Trophoblast cell (in vitro differentiated cells and primary cell): Measurements from ENCODE around the gene APPBP2.

Experiments
- DNase-seq, 2 donors: peaks; one replicate each; pipeline ENCODE4 v3.0.0-alpha.2; 2016
- H2AFZ ChIP-seq: 2 replicates; pipeline ENCODE4 v1.6.1; 2013; ENCODE audit warnings: low read length, moderate library complexity, mild to moderate bottlenecking; ENCODE audit not compliant: insufficient read depth, poor library complexity
- H2AK5ac ChIP-seq: 2 replicates; pipeline ENCODE4 v1.6.1; 2013; ENCODE audit warnings: mild to moderate bottlenecking, low read length
- H2BK120ac ChIP-seq: 2 replicates; pipeline ENCODE4 v1.6.1; 2013; ENCODE audit warnings: low read length, mild to moderate bottlenecking, moderate library complexity; ENCODE audit not compliant: insufficient read depth, poor library complexity
- H2BK12ac ChIP-seq: 2 replicates; pipeline ENCODE4 v1.6.1; 2013; ENCODE audit warnings: mild to moderate bottlenecking, low read length, moderate library complexity
- H2BK5ac ChIP-seq: 2 replicates; pipeline ENCODE4 v1.6.1; 2013; ENCODE audit warnings: low read length, low read depth, moderate library complexity, mild to moderate bottlenecking; ENCODE audit not compliant: poor library complexity
- H3K14ac ChIP-seq: 2 replicates; pipeline ENCODE4 v1.6.1; 2013; ENCODE audit warnings: mild to moderate bottlenecking, low read length
- H3K18ac ChIP-seq: 2 replicates; pipeline ENCODE4 v1.6.1; 2013; ENCODE audit warnings: mild to moderate bottlenecking, low read length
- H3K23ac ChIP-seq: 2 replicates; pipeline ENCODE4 v1.6.1; 2013; ENCODE audit warnings: low read length
- H3K27ac ChIP-seq: 2 replicates; pipeline ENCODE4 v1.5.1; 2013; ENCODE audit warnings: low read depth, mild to moderate bottlenecking, inconsistent platforms, low read length, moderate library complexity
- H3K27me3 ChIP-seq: 2 replicates; pipeline ENCODE4 v1.6.1; 2013; ENCODE audit warnings: inconsistent platforms, mild to moderate bottlenecking, low read length, moderate library complexity; ENCODE audit not compliant: insufficient read depth
- H3K36me3 ChIP-seq, 2 experiments: 1 replicate in 1 of 2; 2 replicates in 1 of 2; pipeline ENCODE4 v1.6.1; 2013; ENCODE audit warnings: low read length in 2 of 2, mild to moderate bottlenecking in 2 of 2, moderate library complexity in 1 of 2; ENCODE audit not compliant: insufficient read depth in 2 of 2, control insufficient read depth in 1 of 2
- H3K4ac ChIP-seq: 2 replicates; pipeline ENCODE4 v1.6.1; 2013; ENCODE audit warnings: low read depth, mild to moderate bottlenecking, low read length, moderate library complexity
- H3K4me1 ChIP-seq, 2 experiments: 1 replicate in 1 of 2; 2 replicates in 1 of 2; pipeline ENCODE4 v1.6.1; 2013; ENCODE audit warnings: low read length in 2 of 2, mild to moderate bottlenecking in 2 of 2, moderate library complexity in 1 of 2; ENCODE audit not compliant: insufficient read depth in 2 of 2, control insufficient read depth in 1 of 2
- H3K4me2 ChIP-seq: 2 replicates; pipeline ENCODE4 v1.6.1; 2013; ENCODE audit warnings: inconsistent platforms, mild to moderate bottlenecking, low read length, moderate library complexity
- H3K4me3 ChIP-seq: 2 replicates; pipeline ENCODE4 v1.5.1; 2013; ENCODE audit warnings: mild to moderate bottlenecking, low read depth, low read length, inconsistent platforms
- H3K79me1 ChIP-seq: one replicate; pipeline ENCODE4 v1.6.1; 2013; ENCODE audit warnings: low read length
- H3K79me2 ChIP-seq: 2 replicates; pipeline ENCODE4 v1.6.1; 2013; ENCODE audit warnings: low read length, mild to moderate bottlenecking; ENCODE audit not compliant: control insufficient read depth, insufficient read depth, poor library complexity
- H3K9ac ChIP-seq: 2 replicates; pipeline ENCODE4 v1.6.1; 2013; ENCODE audit warnings: mild to moderate bottlenecking, low read length
- H3K9me3 ChIP-seq: 2 replicates; pipeline ENCODE4 v1.6.1; 2013; ENCODE audit warnings: low read depth, mild to moderate bottlenecking, control low read depth, inconsistent platforms, low read length; ENCODE audit not compliant: insufficient read depth
- H4K12ac ChIP-seq: 2 replicates; pipeline ENCODE4 v1.6.1; 2013; ENCODE audit warnings: low read depth, mild to moderate bottlenecking, low read length, moderate library complexity
- H4K8ac ChIP-seq: 2 replicates; pipeline ENCODE4 v1.6.1; 2013; ENCODE audit warnings: low read depth, mild to moderate bottlenecking, low read length, moderate library complexity
- H4K91ac ChIP-seq: one replicate; pipeline ENCODE4 v1.6.1; 2013; ENCODE audit warnings: low read depth, mild to moderate bottlenecking, low read length, moderate library complexity
- WGBS: extraction: QIAGEN DNeasy Blood & Tissue Kit; methylation state at CpG from one replicate; pipeline ENCODE4 v1.1.7; 2013; ENCODE audit warnings: missing lambda C conversion rate; ENCODE audit not compliant: insufficient read length, insufficient coverage; ENCODE audit errors: extremely low coverage; 5-methylcytosine and 5-hydroxymethylcytosine counted together

APPBP2 gene

GRCh38 chr17:60563743-60564142, 37.7 kb upstream of the APPBP2 start:
- no peak overlapping the region for H3K4ac ChIP-seq
- H2BK12ac ChIP-seq = peak overlapping the region; percentile 54
- DNase-seq = peak in 1 of 2 donors; percentile 35
- peaks cover 0 to 2% of the 10 kb centered on the region in 2 experiments for H3K4me1 ChIP-seq
- no peak overlapping the region for H4K8ac ChIP-seq
- H2AFZ ChIP-seq = no peak overlapping the region
- no peaks in the 10 kb centered on the region for H3K27me3 ChIP-seq
- H3K14ac ChIP-seq = no peak overlapping the region
- no peak overlapping the region for H3K23ac ChIP-seq
- WGBS = no CpG with 5 or more reads among the region's 2 CpGs
- no peak overlapping the region for H4K91ac ChIP-seq
- no peak overlapping the region for H2AK5ac ChIP-seq
- no peak overlapping the region for H4K12ac ChIP-seq
- no peak overlapping the region for H3K4me2 ChIP-seq
- H3K9me3 ChIP-seq = peaks cover 5% of the 10 kb centered on the region
- H3K79me2 ChIP-seq = peaks cover 2% of the 10 kb centered on the region
- H3K18ac ChIP-seq = no peak overlapping the region
- H3K4me3 ChIP-seq = no peak overlapping the region
- no peak overlapping the region for H2BK5ac ChIP-seq
- H3K36me3 ChIP-seq = no peaks in the 10 kb centered on the region
- H3K9ac ChIP-seq = no peak overlapping the region
- H3K27ac ChIP-seq = no peak overlapping the region
- H2BK120ac ChIP-seq = no peak overlapping the region
- H3K79me1 ChIP-seq = peaks cover 5% of the 10 kb centered on the region

DNA sequence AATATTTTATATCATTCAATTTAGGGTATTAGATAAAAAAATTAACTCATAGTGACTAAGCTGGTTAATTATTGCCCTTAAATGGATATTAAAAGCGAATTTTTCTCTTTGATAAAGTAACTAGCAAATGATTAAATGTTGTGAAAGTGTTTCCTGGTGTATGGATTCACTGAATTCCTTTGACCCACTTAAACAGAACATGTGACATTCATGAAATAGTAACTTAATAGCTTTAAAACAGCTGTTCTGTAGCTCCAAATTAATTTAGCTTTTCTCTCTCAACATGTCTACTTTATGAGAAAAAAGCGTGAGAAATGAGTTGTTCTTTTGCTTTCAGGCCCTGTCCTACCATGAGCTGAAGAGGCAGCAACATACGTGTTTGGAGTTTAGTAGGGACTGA, 36.4 kb upstream of the APPBP2 start:
- H3K4me3 ChIP-seq = no peak overlapping the region
- no peak overlapping the region for H3K23ac ChIP-seq
- peaks cover 15% of the 10 kb centered on the region for H3K9me3 ChIP-seq
- no peak overlapping the region for H3K4me2 ChIP-seq
- no peak overlapping the region for H2BK120ac ChIP-seq
- no peak overlapping the region for H2AFZ ChIP-seq
- H3K18ac ChIP-seq = no peak overlapping the region
- H3K79me1 ChIP-seq = peaks cover 3% of the 10 kb centered on the region
- H4K91ac ChIP-seq = no peak overlapping the region
- H3K27ac ChIP-seq = no peak overlapping the region
- H3K9ac ChIP-seq = no peak overlapping the region
- H3K27me3 ChIP-seq = no peaks in the 10 kb centered on the region
- no peaks in the 10 kb centered on the region for H3K79me2 ChIP-seq
- H3K4ac ChIP-seq = no peak overlapping the region
- WGBS = no CpG with 5 or more reads among the region's 3 CpGs
- H2BK5ac ChIP-seq = no peak overlapping the region
- H2AK5ac ChIP-seq = no peak overlapping the region
- H2BK12ac ChIP-seq = no peak overlapping the region
- peaks cover 0 to 2% of the 10 kb centered on the region in 2 experiments for H3K36me3 ChIP-seq
- H4K12ac ChIP-seq = no peak overlapping the region
- no peak overlapping the region for H4K8ac ChIP-seq
- H3K14ac ChIP-seq = no peak overlapping the region
- DNase-seq = no peak
- peaks cover 0 to 2% of the 10 kb centered on the region in 2 experiments for H3K4me1 ChIP-seq

- Histone ChIP-seq H3K79me2 (no peaks in the 10 kb centered on the region), H2BK12ac (no peak overlapping the region), H3K9me3 (peaks cover 15% of the 10 kb centered on the region), H3K4me3 (no peak overlapping the region), H3K14ac (no peak overlapping the region), H3K9ac (no peak overlapping the region), H3K23ac (no peak overlapping the region), H2BK120ac (no peak overlapping the region), H3K27me3 (no peaks in the 10 kb centered on the region), H3K36me3 (peaks cover 0 to 2% of the 10 kb centered on the region in 2 experiments), H3K4me1 (peaks cover 0 to 2% of the 10 kb centered on the region in 2 experiments), H2BK5ac (no peak overlapping the region), H2AK5ac (no peak overlapping the region), H3K18ac (no peak overlapping the region), H4K8ac (no peak overlapping the region), H3K27ac (no peak overlapping the region), H3K4me2 (no peak overlapping the region), H3K4ac (no peak overlapping the region), H3K79me1 (peaks cover 3% of the 10 kb centered on the region), H2AFZ (no peak overlapping the region), H4K12ac (no peak overlapping the region), H4K91ac (no peak overlapping the region)
- no peak for DNase-seq
- WGBS = no CpG with 5 or more reads among the region's 11 CpGs
Observed at GRCh38 chr17:60560860-60561257, 34.8 kb upstream of the APPBP2 start.

GRCh38 chr17:60559995-60560859, 34.2 kb upstream of the APPBP2 start:
- Histone ChIP-seq H3K79me2 (no peaks in the 10 kb centered on the region), H4K8ac (no peak overlapping the region), H3K79me1 (peaks cover under 1% of the 10 kb centered on the region), H3K27ac (no peak overlapping the region), H4K12ac (no peak overlapping the region), H3K9ac (no peak overlapping the region), H2AFZ (no peak overlapping the region), H3K4me2 (no peak overlapping the region), H3K18ac (no peak overlapping the region), H3K27me3 (no peaks in the 10 kb centered on the region), H4K91ac (no peak overlapping the region), H3K4ac (no peak overlapping the region), H3K14ac (no peak overlapping the region), H2BK5ac (no peak overlapping the region), H3K23ac (no peak overlapping the region), H3K4me1 (peaks cover 0 to 2% of the 10 kb centered on the region in 2 experiments), H2BK12ac (no peak overlapping the region), H3K36me3 (peaks cover 0 to 2% of the 10 kb centered on the region in 2 experiments), H3K9me3 (peaks cover 18% of the 10 kb centered on the region), H2BK120ac (no peak overlapping the region), H3K4me3 (no peak overlapping the region), H2AK5ac (no peak overlapping the region)
- no peak for DNase-seq
- WGBS = no CpG with 5 or more reads among the region's 26 CpGs
